Gastroesophageal sphincter (tissue), 3 donors: ENCODE measurements around the gene PLCB4.

Experiments used
- EP300 ChIP-seq: sonication (generic); formaldehyde crosslinking; IDR thresholded peaks from one replicate; pipeline ENCODE4 v1.6.1; 2017; ENCODE audit warnings: antibody characterized with exemption, mild to moderate bottlenecking
- POLR2AphosphoS5 ChIP-seq: sonication (generic); formaldehyde crosslinking; IDR thresholded peaks from one replicate; pipeline ENCODE4 v1.6.1; 2017; ENCODE audit warnings: antibody characterized with exemption
- TF ChIP-seq, protein P1 (sequence below), 4 experiments: fragments of 200-600 bp in 2 of 4; fragments of 450-650 bp in 2 of 4; sonication (generic) in 1 of 4; IDR thresholded peaks; one replicate each; pipeline ENCODE4 v1.5.1; 2017 to 2019; ENCODE audit warnings: antibody characterized with exemption in 4 of 4, mild to moderate bottlenecking in 2 of 4, moderate library complexity in 2 of 4

DNA sequence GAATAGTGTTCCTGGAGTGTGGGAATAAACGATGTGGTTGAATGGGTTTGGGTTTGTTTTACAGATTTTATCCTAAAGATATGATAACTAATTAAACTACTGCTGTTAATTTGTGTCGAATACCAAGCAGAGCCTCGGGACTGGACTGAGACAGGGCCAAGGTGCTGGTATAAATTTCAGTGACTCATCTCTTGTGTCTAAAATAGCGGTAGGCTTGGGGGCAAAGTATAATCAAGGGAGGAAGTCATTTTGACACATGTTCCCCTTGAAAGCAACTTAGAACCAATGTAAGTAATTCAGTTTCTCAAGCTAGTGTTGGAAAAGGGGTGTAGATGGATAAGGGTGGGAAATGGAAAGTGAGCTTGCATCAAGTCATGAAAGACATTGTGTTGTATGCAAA is 108.4 kb downstream of the PLCB4 start:
- TF ChIP-seq, protein P1, sequence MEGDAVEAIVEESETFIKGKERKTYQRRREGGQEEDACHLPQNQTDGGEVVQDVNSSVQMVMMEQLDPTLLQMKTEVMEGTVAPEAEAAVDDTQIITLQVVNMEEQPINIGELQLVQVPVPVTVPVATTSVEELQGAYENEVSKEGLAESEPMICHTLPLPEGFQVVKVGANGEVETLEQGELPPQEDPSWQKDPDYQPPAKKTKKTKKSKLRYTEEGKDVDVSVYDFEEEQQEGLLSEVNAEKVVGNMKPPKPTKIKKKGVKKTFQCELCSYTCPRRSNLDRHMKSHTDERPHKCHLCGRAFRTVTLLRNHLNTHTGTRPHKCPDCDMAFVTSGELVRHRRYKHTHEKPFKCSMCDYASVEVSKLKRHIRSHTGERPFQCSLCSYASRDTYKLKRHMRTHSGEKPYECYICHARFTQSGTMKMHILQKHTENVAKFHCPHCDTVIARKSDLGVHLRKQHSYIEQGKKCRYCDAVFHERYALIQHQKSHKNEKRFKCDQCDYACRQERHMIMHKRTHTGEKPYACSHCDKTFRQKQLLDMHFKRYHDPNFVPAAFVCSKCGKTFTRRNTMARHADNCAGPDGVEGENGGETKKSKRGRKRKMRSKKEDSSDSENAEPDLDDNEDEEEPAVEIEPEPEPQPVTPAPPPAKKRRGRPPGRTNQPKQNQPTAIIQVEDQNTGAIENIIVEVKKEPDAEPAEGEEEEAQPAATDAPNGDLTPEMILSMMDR (IDR thresholded peaks at IDR 0.05): no peak
- TF ChIP-seq POLR2AphosphoS5 (no peak), EP300 (no peak)
